BJ (cell line): ENCODE measurements around the gene SDF2. TPM values are rescaled to one million over a fixed set of nuclear protein-coding genes. Genes with fewer than 3 reads are reported as not detected.

Experiments
- CTCF ChIA-PET: fragments of 350-600 bp; formaldehyde crosslinking; extraction: SDS; loops from one replicate; lab custom pipeline; 2021; ENCODE audit warnings: antibody characterized with exemption, inconsistent platforms; lab: Yijun Ruan, JAX
- POLR2A ChIA-PET: fragments of 300-600 bp; sonication (Branson Sonifier 250); formaldehyde crosslinking; extraction: SDS; loops from one replicate; lab custom pipeline; 2021; ENCODE audit warnings: antibody characterized with exemption; lab: Charles Lee
- DNase-seq: peaks from one replicate; pipeline ENCODE4 v3.0.0-alpha.2; 2011; ENCODE audit warnings: low read depth
- H3K27me3 ChIP-seq: 2 replicates; pipeline ENCODE4 v1.6.0; 2011; ENCODE audit warnings: low read length; ENCODE audit not compliant: control insufficient read depth, insufficient read depth
- H3K36me3 ChIP-seq: 2 replicates; pipeline ENCODE4 v1.5.1; 2011; ENCODE audit warnings: low read length; ENCODE audit not compliant: control insufficient read depth, insufficient read depth
- H3K4me3 ChIP-seq: 2 replicates; pipeline ENCODE4 v1.5.1; 2011; ENCODE audit warnings: low read depth, mild to moderate bottlenecking, control low read depth, low read length
- CTCF ChIP-seq: IDR thresholded peaks from 2 replicates; pipeline ENCODE4 v1.5.1; 2011; ENCODE audit warnings: low read depth, mild to moderate bottlenecking, control low read depth, inconsistent platforms, low read length, moderate library complexity; ENCODE audit not compliant: insufficient read depth
- polyA plus RNA-seq: library from polyadenylated mRNA; depleted of rRNA; stranded (reverse); fragments of >200 nt; gene quantifications from 2 replicates; pipeline ENCODE4 v1.2.3, GENCODE V29; 2011

The SDF2 gene
- polyA plus RNA-seq, 1 experiment, result 74.5 TPM

- DNase-seq, result no peak
- TF ChIP-seq CTCF, result no peak
- H3K27me3 ChIP-seq, result no peaks in the 10 kb centered on the region
- no peak overlapping the region for H3K4me3 ChIP-seq
- H3K36me3 ChIP-seq, result peaks cover 21% of the 10 kb centered on the region
- POLR2A ChIA-PET, result no interaction called here
- CTCF ChIA-PET, result interaction anchor here (0.9 to 2.4 kb wide), 4 partner anchors 10 to 79 kb away, joined by 3 to 14 read pairs (median 3); no protein-coding TSS in a partner anchor
These were observed 41.7 kb downstream of the SDF2 start for GRCh38 chr17:28620010-28620409.

- POLR2A ChIA-PET, result interaction anchor here (0.6 kb wide), 1 partner anchor 344 kb away, joined by 19 read pairs; no protein-coding TSS in a partner anchor
- no peaks in the 10 kb centered on the region for H3K27me3 ChIP-seq
- peaks cover 18% of the 10 kb centered on the region for H3K36me3 ChIP-seq
- CTCF ChIA-PET, result interaction anchor here (1.3 to 2.4 kb wide), 2 partner anchors 9 to 26 kb away, joined by 4 to 14 read pairs; no protein-coding TSS in a partner anchor
- TF ChIP-seq CTCF, result no peak
- DNase-seq, result no peak
- no peak overlapping the region for H3K4me3 ChIP-seq
These were observed 43.2 kb downstream of the SDF2 start for GRCh38 chr17:28618464-28618863.

GRCh38 chr17:28616281-28616680 is 45.4 kb downstream of the SDF2 start:
- peaks cover 18% of the 10 kb centered on the region for H3K36me3 ChIP-seq
- TF ChIP-seq CTCF, result no peak
- POLR2A ChIA-PET, result no interaction called here
- no peaks in the 10 kb centered on the region for H3K27me3 ChIP-seq
- no peak for DNase-seq
- no peak overlapping the region for H3K4me3 ChIP-seq
- CTCF ChIA-PET, result interaction anchor here (1.0 to 1.3 kb wide), 2 partner anchors 31 to 65 kb away, joined by 3 to 4 read pairs; no protein-coding TSS in a partner anchor

- no peaks in the 10 kb centered on the region for H3K27me3 ChIP-seq
- ChIA-PET CTCF (interaction anchor here (0.8 to 1.0 kb wide), 2 partner anchors 11 to 27 kb away, joined by 3 read pairs; no protein-coding TSS in a partner anchor), POLR2A (interaction anchor here (0.5 kb wide), 1 partner anchor 534 kb away, joined by 3 read pairs; no protein-coding TSS in a partner anchor)
- H3K36me3 ChIP-seq, result peaks cover 16% of the 10 kb centered on the region
- no peak for TF ChIP-seq CTCF
- DNase-seq, result no peak
- H3K4me3 ChIP-seq, result no peak overlapping the region
These were observed 46.3 kb downstream of the SDF2 start for GRCh38 chr17:28615260-28615940.

- POLR2A ChIA-PET, result no interaction called here
- H3K36me3 ChIP-seq, result peaks cover 15% of the 10 kb centered on the region
These were observed 47.8 kb downstream of the SDF2 start, which contains the start of gene RSKR for GRCh38 chr17:28613931-28614381. Gene RSKR (minus strand): TSS chr17:28614185. CDS start chr17:28614161, 24 bp downstream.

More at GRCh38 chr17:28613931-28614381, 47.8 kb downstream of the SDF2 start, which contains the start of gene RSKR:
- CTCF ChIA-PET, result interaction anchor here (0.6 to 3.7 kb wide), 12 partner anchors 9 to 118 kb away, joined by 3 to 35 read pairs (median 8); partner anchors contain the start of genes BLTP2 and SPAG5
- DNase-seq, result no peak
- no peaks in the 10 kb centered on the region for H3K27me3 ChIP-seq
- TF ChIP-seq CTCF, result no peak
- H3K4me3 ChIP-seq, result no peak within 1 kb of the TSS
